CD4-positive, alpha-beta memory T cell (primary cell): Measurements from ENCODE around the gene GTF3C4. TPM values are rescaled to one million over a fixed set of nuclear protein-coding genes. Genes with fewer than 3 reads are reported as not detected.
"Not testable (repeated sequence)": the region's sequence is repeated elsewhere in the genome, so short reads cannot be mapped to it uniquely, and the experiment has no call there.

Experiments
- CTCF ChIA-PET: fragments of 350-600 bp; sonication (Branson Sonifier 250); formaldehyde crosslinking; loops from one replicate; lab custom pipeline; 2021; ENCODE audit warnings: inconsistent platforms; ENCODE audit not compliant: partially characterized antibody; lab: Charles Lee
- POLR2A ChIA-PET: fragments of 350-600 bp; sonication (Branson Sonifier 250); formaldehyde crosslinking; loops from one replicate; lab custom pipeline; 2021; ENCODE audit not compliant: partially characterized antibody; lab: Charles Lee
- DNase-seq, 5 donors: peaks; one replicate each; pipeline versions ENCODE4 v3.0.0 to v3.0.0-alpha.2; 2020 to 2022; ENCODE audit warnings: mixed read lengths in 1 of 5
- H3K27ac ChIP-seq: one replicate; pipeline ENCODE4 v1.7.0; 2013; ENCODE audit warnings: low read depth, low read length
- H3K27me3 ChIP-seq: 2 replicates; pipeline ENCODE4 v1.7.0; 2013; ENCODE audit warnings: mild to moderate bottlenecking, low read length, moderate library complexity; ENCODE audit not compliant: insufficient read depth
- H3K36me3 ChIP-seq: 2 replicates; pipeline ENCODE4 v1.7.0; 2013; ENCODE audit warnings: mild to moderate bottlenecking, low read length, moderate library complexity; ENCODE audit not compliant: insufficient read depth
- H3K4me1 ChIP-seq: 2 replicates; pipeline ENCODE4 v1.7.0; 2013; ENCODE audit warnings: mild to moderate bottlenecking, low read length, moderate library complexity; ENCODE audit not compliant: insufficient read depth
- H3K4me3 ChIP-seq, 2 donors: one replicate each; pipeline ENCODE4 v1.7.0; 2013; ENCODE audit warnings: low read length in 2 of 2, mild to moderate bottlenecking in 1 of 2
- H3K9me3 ChIP-seq, 2 donors: one replicate each; pipeline ENCODE4 v1.7.0; 2013; ENCODE audit warnings: low read length in 2 of 2, control low read depth in 1 of 2; ENCODE audit not compliant: control insufficient read depth in 1 of 2
- H3K27ac Mint-ChIP-seq, 7 donors: one replicate each; pipeline ENCODE4 v1.8.0; 2020 to 2021; ENCODE audit warnings: mixed read lengths in 7 of 7, mild to moderate bottlenecking in 6 of 7, inconsistent platforms in 3 of 7, moderate library complexity in 3 of 7
- H3K27me3 Mint-ChIP-seq, 2 donors: one replicate each; pipeline ENCODE4 v1.8.0; 2020 to 2021; ENCODE audit warnings: mixed read lengths in 2 of 2
- H3K36me3 Mint-ChIP-seq, 2 donors: one replicate each; pipeline ENCODE4 v1.8.0; 2020 to 2021; ENCODE audit warnings: mixed read lengths in 2 of 2, inconsistent platforms in 1 of 2, mild to moderate bottlenecking in 1 of 2
- H3K4me1 Mint-ChIP-seq, 4 donors: one replicate each; pipeline ENCODE4 v1.8.0; 2020 to 2021; ENCODE audit warnings: mixed read lengths in 4 of 4, mild to moderate bottlenecking in 1 of 4
- H3K4me3 Mint-ChIP-seq, 8 donors: one replicate each; pipeline ENCODE4 v1.8.0; 2020 to 2021; ENCODE audit warnings: mixed read lengths in 8 of 8, mild to moderate bottlenecking in 7 of 8, moderate library complexity in 6 of 8, inconsistent platforms in 3 of 8
- H3K9me3 Mint-ChIP-seq, 8 donors: one replicate each; pipeline ENCODE4 v1.8.0; 2020 to 2021; ENCODE audit warnings: mixed read lengths in 8 of 8, mild to moderate bottlenecking in 5 of 8, inconsistent platforms in 3 of 8, moderate library complexity in 1 of 8
- intact Hi-C: fragments of 100-400 bp; cut with micrococcal nuclease; formaldehyde crosslinking; loops from one replicate; pipeline ENCODE4 v1.15.1; 2023
- polyA plus RNA-seq, 2 donors: library from polyadenylated mRNA; unstranded; fragments of 300-500 nt; fragmentation: Illumina TruSeq; gene quantifications; one replicate each; pipeline ENCODE4 v1.2.3, GENCODE V29; 2021
- total RNA-seq, 2 experiments: library from RNA; stranded (reverse); gene quantifications; one replicate each; pipeline ENCODE4 v1.2.3, GENCODE V29; 2021

Gene GTF3C4
- total and polyA plus RNA-seq, 4 experiments from 2014 or later = 2.7 to 13.2 (median 8.3) TPM

DNA sequence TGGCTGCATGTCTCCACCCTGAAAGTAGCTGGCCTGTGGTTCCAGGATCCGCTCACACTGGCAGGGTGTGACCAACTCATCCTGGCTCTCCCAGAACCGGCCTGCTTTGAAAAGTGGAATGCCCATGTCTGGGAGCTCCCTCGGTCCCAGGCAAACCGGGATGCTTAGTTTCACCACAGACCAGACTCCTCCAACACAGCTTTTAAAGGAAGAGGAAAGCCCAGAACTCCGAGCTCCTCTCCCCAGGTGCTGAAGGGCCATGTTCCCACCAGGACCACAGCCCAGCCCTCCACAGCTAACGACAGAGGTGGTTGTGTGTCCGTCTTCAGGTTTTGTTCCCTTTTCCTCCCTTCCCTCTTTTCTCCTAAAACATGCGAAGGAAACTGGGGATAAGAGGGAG is 38.0 kb downstream of the GTF3C4 start:
- Histone ChIP-seq H3K27me3 (no peaks in the 10 kb centered on the region), H3K4me1 (no peaks in the 10 kb centered on the region), H3K27ac (no peak overlapping the region), H3K9me3 (no peaks in the 10 kb centered on the region), H3K36me3 (no peaks in the 10 kb centered on the region), H3K4me3 (no peak overlapping the region)
- Mint-ChIP-seq H3K4me1 (no peaks in the 10 kb centered on the region), H3K36me3 (no peaks in the 10 kb centered on the region), H3K27me3 (peaks cover 13 to 17% of the 10 kb centered on the region in 2 donors), H3K9me3 (no peaks in the 10 kb centered on the region), H3K27ac (no peak overlapping the region), H3K4me3 (no peak overlapping the region)
- no peak for DNase-seq
- intact Hi-C loops = no loop called here
- ChIA-PET CTCF (no interaction called here), POLR2A (no interaction called here)

DNA sequence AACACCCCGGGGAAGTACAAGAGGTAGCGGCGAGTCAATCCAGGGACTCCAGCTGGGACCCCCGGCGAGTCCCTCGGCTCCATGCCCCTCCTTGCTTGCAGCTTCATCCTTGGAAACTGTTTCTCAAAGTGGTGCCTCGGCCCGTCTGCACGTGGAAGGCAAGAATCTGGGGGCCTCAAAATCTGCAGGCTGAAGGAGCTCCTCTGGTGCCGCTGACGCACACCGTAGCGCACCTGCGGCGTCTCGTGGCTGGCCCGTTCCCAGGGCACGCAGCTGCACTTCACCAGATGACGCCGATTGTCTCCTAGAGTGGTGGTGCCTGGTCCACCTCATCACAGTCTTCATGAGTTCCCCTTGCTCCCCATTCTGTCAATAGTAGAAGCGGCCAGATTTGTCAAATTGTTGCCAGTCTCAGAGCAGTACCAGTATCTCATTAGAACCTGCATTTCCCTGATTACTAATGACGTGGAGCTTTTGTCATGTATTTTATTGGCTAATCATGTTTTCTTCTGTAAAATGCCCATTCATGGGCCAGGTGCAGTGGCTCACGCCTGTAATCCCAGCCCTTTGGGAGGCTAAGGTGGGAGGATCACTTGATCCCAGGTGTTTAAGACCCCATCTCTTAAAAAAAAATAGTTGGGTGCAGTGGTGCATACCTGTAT is 38.6 kb downstream of the GTF3C4 start:
- Histone ChIP-seq H3K9me3 (no peaks in the 10 kb centered on the region), H3K4me1 (no peaks in the 10 kb centered on the region), H3K27ac (no peak overlapping the region), H3K4me3 (no peak overlapping the region), H3K36me3 (no peaks in the 10 kb centered on the region), H3K27me3 (no peaks in the 10 kb centered on the region)
- ChIA-PET CTCF (no interaction called here), POLR2A (no interaction called here)
- peaks cover 13 to 16% of the 10 kb centered on the region in 2 donors for H3K27me3 Mint-ChIP-seq
- no peaks in the 10 kb centered on the region for H3K36me3 Mint-ChIP-seq
- intact Hi-C loops = no loop called here
- H3K4me3 Mint-ChIP-seq = no peak overlapping the region
- H3K4me1 Mint-ChIP-seq = no peaks in the 10 kb centered on the region
- no peak overlapping the region for H3K27ac Mint-ChIP-seq
- H3K9me3 Mint-ChIP-seq = no peaks in the 10 kb centered on the region
- no peak for DNase-seq

DNA sequence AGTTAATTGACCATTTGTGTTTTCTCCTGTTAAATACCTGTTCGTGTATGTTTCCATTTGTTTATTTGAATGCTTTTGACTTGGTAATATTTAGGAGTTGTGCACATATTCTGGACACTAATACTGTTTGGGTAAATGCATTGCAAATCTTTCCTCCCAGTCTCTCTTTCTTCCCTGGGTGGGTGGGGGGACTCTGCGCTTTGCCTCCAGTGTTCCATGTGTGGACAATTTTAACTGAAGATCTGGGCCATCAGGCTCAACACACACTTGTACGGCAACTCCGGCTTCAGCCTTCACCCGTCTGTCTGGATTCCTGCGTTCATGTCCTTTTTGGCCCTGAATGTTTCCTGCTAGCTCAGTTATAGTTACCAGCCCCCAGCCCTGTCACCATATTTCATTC is 40.1 kb downstream of the GTF3C4 start:
- ChIA-PET CTCF (no interaction called here), POLR2A (no interaction called here)
- no peak overlapping the region for H3K4me3 Mint-ChIP-seq

DNA sequence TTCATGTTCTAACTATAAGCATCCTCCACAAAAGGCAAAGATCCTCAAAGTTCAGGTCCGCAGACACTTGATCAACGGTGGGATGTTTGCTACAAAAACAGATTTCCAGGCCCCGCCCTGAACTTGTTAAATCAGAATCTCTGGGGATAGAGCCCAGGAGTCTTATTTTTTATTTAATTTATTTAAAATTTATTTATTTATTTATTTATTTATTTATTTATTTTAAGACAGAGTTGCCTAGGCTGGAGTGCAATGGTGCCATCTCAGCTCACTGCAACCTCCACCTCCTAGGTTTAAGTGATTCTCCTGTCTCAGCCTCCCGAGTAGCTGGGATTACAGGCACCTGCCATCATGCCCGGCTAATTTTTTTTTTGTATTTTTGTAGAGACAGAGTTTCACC is 40.9 kb downstream of the GTF3C4 start:
- H3K4me3 Mint-ChIP-seq, DNase-seq, H3K9me3 ChIP-seq, H3K36me3 Mint-ChIP-seq, H3K4me3 ChIP-seq, intact Hi-C loops, H3K4me1 ChIP-seq, H3K27me3 ChIP-seq, H3K27ac Mint-ChIP-seq, H3K27ac ChIP-seq, H3K9me3 Mint-ChIP-seq, POLR2A ChIA-PET, H3K4me1 Mint-ChIP-seq, H3K36me3 ChIP-seq: not testable (repeated sequence)
- CTCF ChIA-PET = interaction anchor here (0.8 kb wide), 1 partner anchor 53 kb away, joined by 3 read pairs; no protein-coding TSS in a partner anchor
- peaks cover 12 to 13% of the 10 kb centered on the region in 2 donors for H3K27me3 Mint-ChIP-seq

More for the DNA sequence above, 40.1 kb downstream of the GTF3C4 start:
- Mint-ChIP-seq H3K9me3 (no peaks in the 10 kb centered on the region), H3K27me3 (peaks cover 13 to 16% of the 10 kb centered on the region in 2 donors), H3K36me3 (no peaks in the 10 kb centered on the region), H3K4me1 (no peaks in the 10 kb centered on the region), H3K27ac (no peak overlapping the region)
- intact Hi-C loops = no loop called here
- Histone ChIP-seq H3K4me1 (no peaks in the 10 kb centered on the region), H3K9me3 (no peaks in the 10 kb centered on the region), H3K27ac (no peak overlapping the region), H3K27me3 (no peaks in the 10 kb centered on the region), H3K36me3 (no peaks in the 10 kb centered on the region), H3K4me3 (no peak overlapping the region)
- no peak for DNase-seq

DNA sequence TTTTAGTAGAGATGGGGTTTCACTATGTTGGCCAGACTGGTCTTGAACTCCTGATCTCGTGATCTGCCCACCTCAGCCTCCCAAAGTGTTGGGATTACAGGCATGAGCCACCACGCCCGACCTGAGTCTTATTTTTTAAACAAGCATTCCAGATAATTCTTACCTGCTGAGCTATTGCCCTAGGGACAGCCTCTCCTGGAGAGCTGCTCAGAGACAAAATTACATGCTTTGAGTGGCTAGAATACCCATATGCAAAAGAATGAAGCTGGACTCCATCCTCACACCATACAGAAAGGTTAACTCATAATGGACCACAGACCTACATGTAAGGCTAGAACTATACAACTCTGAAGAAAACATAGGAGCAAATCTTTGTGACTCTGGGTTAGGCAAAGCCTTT is 41.6 kb downstream of the GTF3C4 start:
- DNase-seq = no peak
- Mint-ChIP-seq H3K36me3 (no peaks in the 10 kb centered on the region), H3K27me3 (peaks cover 8 to 11% of the 10 kb centered on the region in 2 donors), H3K4me3 (no peak overlapping the region), H3K27ac (no peak overlapping the region), H3K9me3 (no peaks in the 10 kb centered on the region), H3K4me1 (no peaks in the 10 kb centered on the region)
- Histone ChIP-seq H3K36me3 (no peaks in the 10 kb centered on the region), H3K4me1 (no peaks in the 10 kb centered on the region), H3K27me3 (no peaks in the 10 kb centered on the region), H3K4me3 (no peak overlapping the region), H3K27ac (no peak overlapping the region), H3K9me3 (no peaks in the 10 kb centered on the region)
- CTCF ChIA-PET = interaction anchor here (0.8 kb wide), 1 partner anchor 54 kb away, joined by 3 read pairs; no protein-coding TSS in a partner anchor
- intact Hi-C loops = no loop called here
- POLR2A ChIA-PET = no interaction called here

DNA sequence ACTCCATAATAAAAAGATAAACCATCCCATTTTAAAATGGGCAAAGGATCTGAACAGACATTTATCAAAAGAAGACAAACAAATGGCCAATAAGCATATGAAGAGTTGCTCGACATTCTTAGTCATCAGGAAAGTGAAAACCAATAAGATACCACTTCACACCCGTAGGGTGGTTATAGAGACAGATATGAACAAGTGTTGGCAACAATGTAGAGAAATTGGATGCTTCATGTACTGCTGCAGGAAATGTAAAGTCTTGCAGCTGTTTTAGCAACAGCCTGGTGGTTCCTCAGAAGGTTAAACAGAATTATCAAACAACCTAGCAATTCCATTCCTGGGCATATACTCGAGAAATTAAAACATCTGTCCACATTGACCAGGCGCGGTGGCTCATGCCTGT is 42.5 kb downstream of the GTF3C4 start:
- Mint-ChIP-seq H3K4me1 (no peaks in the 10 kb centered on the region), H3K27me3 (peaks cover 14% of the 10 kb centered on the region in 2 donors), H3K36me3 (no peaks in the 10 kb centered on the region), H3K27ac (no peak overlapping the region), H3K9me3 (no peaks in the 10 kb centered on the region), H3K4me3 (no peak overlapping the region)
- ChIA-PET CTCF (no interaction called here), POLR2A (no interaction called here)
- Histone ChIP-seq H3K4me3 (no peak overlapping the region), H3K36me3 (no peaks in the 10 kb centered on the region), H3K4me1 (no peaks in the 10 kb centered on the region), H3K27ac (no peak overlapping the region), H3K9me3 (no peaks in the 10 kb centered on the region), H3K27me3 (no peaks in the 10 kb centered on the region)
- intact Hi-C loops = no loop called here
- DNase-seq = no peak

DNA sequence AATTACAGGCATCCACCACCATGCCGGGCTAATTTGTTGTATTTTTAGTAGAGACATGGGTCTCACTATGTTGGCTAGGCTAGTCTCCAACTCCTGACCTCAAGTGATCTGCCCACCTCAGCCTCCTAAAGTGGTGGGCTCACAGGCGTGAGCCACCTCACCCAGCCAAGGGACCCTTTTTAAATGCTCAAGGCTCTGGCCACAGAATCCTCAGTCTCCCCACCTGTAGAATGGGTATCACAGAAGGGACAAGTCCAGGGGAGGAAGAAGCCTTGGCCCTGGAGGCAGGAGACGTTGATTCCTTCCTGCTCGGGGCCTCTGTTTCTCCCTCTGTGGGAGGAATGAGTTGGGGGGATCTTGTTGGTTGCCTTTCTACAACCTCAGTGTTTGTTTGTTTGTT is 45.7 kb downstream of the GTF3C4 start:
- no peak overlapping the region for H3K27ac Mint-ChIP-seq
- no peak overlapping the region for H3K4me3 ChIP-seq
- no peaks in the 10 kb centered on the region for H3K4me1 ChIP-seq
- H3K9me3 Mint-ChIP-seq = peaks cover 0 to 1% (median 0%) of the 10 kb centered on the region in 8 donors
- intact Hi-C loops = no loop called here
- H3K9me3 ChIP-seq = no peaks in the 10 kb centered on the region
- H3K36me3 Mint-ChIP-seq = no peaks in the 10 kb centered on the region
- H3K36me3 ChIP-seq = no peaks in the 10 kb centered on the region
- peaks cover 0 to 9% (median 7%) of the 10 kb centered on the region in 4 donors for H3K4me1 Mint-ChIP-seq
- H3K27me3 ChIP-seq = no peaks in the 10 kb centered on the region
- no peak overlapping the region for H3K27ac ChIP-seq
- POLR2A ChIA-PET = no interaction called here
- CTCF ChIA-PET = no interaction called here
- H3K4me3 Mint-ChIP-seq = no peak overlapping the region
- no peak for DNase-seq
- H3K27me3 Mint-ChIP-seq = peaks cover 17 to 21% of the 10 kb centered on the region in 2 donors
